Naive thymus-derived CD4-positive, alpha-beta T cell (primary cell): ENCODE data around the gene UBE2L6. TPM values are rescaled to one million over a fixed set of nuclear protein-coding genes. Genes with fewer than 3 reads are reported as not detected.

Source experiments
- ATAC-seq: fragments of 150-1000 bp; cut with Tn5 transposase; 2 replicates; pipeline ENCODE4 v1.10.0; 2021; ENCODE audit warnings: mild to moderate bottlenecking, moderate library complexity
- CTCF ChIA-PET: fragments of 350-600 bp; sonication (Branson Sonifier 250); formaldehyde crosslinking; loops from one replicate; lab custom pipeline; 2021; ENCODE audit warnings: antibody characterized with exemption; lab: Charles Lee
- POLR2A ChIA-PET: fragments of 350-600 bp; sonication (Branson Sonifier 250); formaldehyde crosslinking; loops from one replicate; lab custom pipeline; 2021; ENCODE audit warnings: antibody characterized with exemption, inconsistent platforms; lab: Charles Lee
- DNase-seq, 9 donors: peaks; one replicate each; pipeline versions ENCODE4 v3.0.0 to v3.0.0-alpha.2; 2020 to 2022; ENCODE audit warnings: mixed read lengths in 1 of 9
- H3K27ac ChIP-seq: one replicate; pipeline ENCODE4 v1.7.0; 2013; ENCODE audit warnings: mild to moderate bottlenecking, low read depth, low read length, moderate library complexity
- H3K27me3 ChIP-seq, 2 donors: one replicate each; pipeline ENCODE4 v1.7.0; 2013; ENCODE audit warnings: low read length in 2 of 2, mild to moderate bottlenecking in 2 of 2, moderate library complexity in 2 of 2; ENCODE audit not compliant: control insufficient read depth in 2 of 2, insufficient read depth in 2 of 2
- H3K36me3 ChIP-seq, 3 experiments: 1 replicate in 2 of 3; 2 replicates in 1 of 3; pipeline ENCODE4 v1.7.0; 2013; ENCODE audit warnings: low read length in 3 of 3, mild to moderate bottlenecking in 3 of 3, moderate library complexity in 1 of 3; ENCODE audit not compliant: insufficient read depth in 3 of 3, control insufficient read depth in 2 of 3
- H3K4me1 ChIP-seq, 2 donors: one replicate each; pipeline ENCODE4 v1.7.0; 2013; ENCODE audit warnings: low read length in 2 of 2, mild to moderate bottlenecking in 2 of 2, moderate library complexity in 1 of 2; ENCODE audit not compliant: control insufficient read depth in 2 of 2, insufficient read depth in 2 of 2
- H3K4me3 ChIP-seq: 2 replicates; pipeline ENCODE4 v1.7.0; 2013; ENCODE audit warnings: mild to moderate bottlenecking, low read length
- H3K9me3 ChIP-seq, 3 experiments: 1 replicate in 2 of 3; 2 replicates in 1 of 3; pipeline ENCODE4 v1.7.0; 2013; ENCODE audit warnings: low read length in 3 of 3; ENCODE audit not compliant: control insufficient read depth in 2 of 3
- H3K27ac Mint-ChIP-seq, 9 donors: one replicate each; pipeline ENCODE4 v1.8.0; 2020 to 2022; ENCODE audit warnings: mixed read lengths in 9 of 9, mild to moderate bottlenecking in 8 of 9, moderate library complexity in 5 of 9, inconsistent platforms in 2 of 9
- H3K27me3 Mint-ChIP-seq, 5 donors: one replicate each; pipeline ENCODE4 v1.8.0; 2021 to 2022; ENCODE audit warnings: mixed read lengths in 5 of 5, mild to moderate bottlenecking in 1 of 5
- H3K36me3 Mint-ChIP-seq, 5 donors: one replicate each; pipeline ENCODE4 v1.8.0; 2020 to 2022; ENCODE audit warnings: mixed read lengths in 5 of 5, mild to moderate bottlenecking in 3 of 5, inconsistent platforms in 1 of 5
- H3K4me1 Mint-ChIP-seq, 7 donors: one replicate each; pipeline ENCODE4 v1.8.0; 2020 to 2022; ENCODE audit warnings: mixed read lengths in 7 of 7, mild to moderate bottlenecking in 3 of 7, inconsistent platforms in 1 of 7
- H3K4me3 Mint-ChIP-seq, 10 donors: one replicate each; pipeline ENCODE4 v1.8.0; 2020 to 2022; ENCODE audit warnings: mild to moderate bottlenecking in 10 of 10, mixed read lengths in 10 of 10, moderate library complexity in 6 of 10, inconsistent platforms in 2 of 10
- H3K9me3 Mint-ChIP-seq, 11 donors: one replicate each; pipeline ENCODE4 v1.8.0; 2020 to 2022; ENCODE audit warnings: mixed read lengths in 11 of 11, mild to moderate bottlenecking in 4 of 11, inconsistent platforms in 1 of 11, moderate library complexity in 1 of 11
- intact Hi-C, 2 donors: fragments of 100-400 bp; cut with micrococcal nuclease; formaldehyde crosslinking; loops; one replicate each; pipeline ENCODE4 v1.15.1; 2023
- polyA plus RNA-seq, 2 donors: library from polyadenylated mRNA; unstranded; fragments of 300-500 nt; fragmentation: Illumina TruSeq; gene quantifications; one replicate each; pipeline ENCODE4 v1.2.3, GENCODE V29; 2021
- total RNA-seq, 6 experiments: library from RNA in 5 of 6; stranded (reverse) in 5 of 6; gene quantifications; 1 replicate in 5 of 6; 2 replicates in 1 of 6; pipeline ENCODE4 v1.2.3 and lab custom pipeline; 2021 to 2026

Gene UBE2L6
- total and polyA plus RNA-seq, 7 experiments from 2014 or later: 51.1 to 326 (median 73.9) TPM

- no peak overlapping the region for H3K27ac ChIP-seq
- no peak overlapping the region for H3K4me3 ChIP-seq
- Mint-ChIP-seq H3K27ac (no peak overlapping the region), H3K36me3 (no peaks in the 10 kb centered on the region), H3K4me3 (no peak overlapping the region), H3K27me3 (peaks cover 10 to 28% (median 17%) of the 10 kb centered on the region in 5 donors), H3K9me3 (peaks cover 0 to 2% (median 0%) of the 10 kb centered on the region in 11 donors), H3K4me1 (peaks cover 0 to 4% (median 0%) of the 10 kb centered on the region in 7 donors)
- intact Hi-C loops: no loop called here
- H3K9me3 ChIP-seq: no peaks in the 10 kb centered on the region
- DNase-seq (no peak), ATAC-seq (no peak)
- no peaks in the 10 kb centered on the region for H3K36me3 ChIP-seq
- ChIA-PET POLR2A (interaction anchor here (0.7 to 1.1 kb wide), 4 partner anchors 9 to 36 kb away, joined by 3 read pairs; no protein-coding TSS in a partner anchor), CTCF (interaction anchor here (0.6 kb wide), 1 partner anchor 22 kb away, joined by 5 read pairs; no protein-coding TSS in a partner anchor)
- no peaks in the 10 kb centered on the region for H3K27me3 ChIP-seq
- H3K4me1 ChIP-seq: no peaks in the 10 kb centered on the region
These were observed 37.0 kb upstream of the UBE2L6 start for GRCh38 chr11:57604296-57605027.

GRCh38 chr11:57601297-57601696, 33.8 kb upstream of the UBE2L6 start:
- intact Hi-C loops: no loop called here
- no peak overlapping the region for H3K27ac Mint-ChIP-seq
- peaks cover 0 to 1% (median 0%) of the 10 kb centered on the region in 11 donors for H3K9me3 Mint-ChIP-seq

DNA sequence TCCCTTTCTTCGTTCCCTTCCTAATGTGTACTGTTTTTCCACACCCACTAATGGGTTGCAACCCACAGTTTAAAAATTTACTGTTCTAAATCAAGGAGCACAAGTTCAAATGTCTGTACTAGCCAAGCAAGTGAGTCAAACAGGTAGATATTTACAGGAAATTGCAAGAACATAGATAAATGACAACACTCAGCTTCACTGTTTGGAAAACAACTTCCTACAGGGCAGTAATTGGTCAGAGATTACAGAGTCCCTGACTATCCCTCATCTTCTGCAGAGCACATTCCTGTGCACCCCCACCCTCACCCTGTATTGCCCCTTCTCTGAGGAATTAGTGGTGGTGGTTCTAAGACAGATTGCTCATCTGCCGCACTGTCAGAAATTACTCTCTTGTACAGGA, 31.9 kb upstream of the UBE2L6 start:
- H3K27me3 Mint-ChIP-seq: peaks cover 27 to 39% (median 34%) of the 10 kb centered on the region in 5 donors
- H3K27ac Mint-ChIP-seq: no peak overlapping the region
- intact Hi-C loops: no loop called here
- DNase-seq: no peak
- peaks cover 0 to 9% (median 0%) of the 10 kb centered on the region in 7 donors for H3K4me1 Mint-ChIP-seq
- no peaks in the 10 kb centered on the region for H3K9me3 ChIP-seq
- ATAC-seq: no peak
- H3K36me3 ChIP-seq: no peaks in the 10 kb centered on the region
- no peak overlapping the region for H3K4me3 Mint-ChIP-seq
- no peaks in the 10 kb centered on the region for H3K4me1 ChIP-seq
- H3K27ac ChIP-seq: no peak overlapping the region
- H3K9me3 Mint-ChIP-seq: peaks cover 0 to 1% (median 0%) of the 10 kb centered on the region in 11 donors
- CTCF ChIA-PET: no interaction called here
- no peaks in the 10 kb centered on the region for H3K27me3 ChIP-seq
- peaks cover 0 to 4% (median 0%) of the 10 kb centered on the region in 5 donors for H3K36me3 Mint-ChIP-seq
- POLR2A ChIA-PET: no interaction called here
- H3K4me3 ChIP-seq: no peak overlapping the region

More at GRCh38 chr11:57601297-57601696, 33.8 kb upstream of the UBE2L6 start:
- Histone ChIP-seq H3K9me3 (no peaks in the 10 kb centered on the region), H3K4me3 (no peak overlapping the region), H3K27ac (no peak overlapping the region), H3K27me3 (no peaks in the 10 kb centered on the region), H3K4me1 (no peaks in the 10 kb centered on the region), H3K36me3 (no peaks in the 10 kb centered on the region)
- Mint-ChIP-seq H3K4me3 (no peak overlapping the region), H3K36me3 (peaks cover 0 to 4% (median 0%) of the 10 kb centered on the region in 5 donors), H3K4me1 (peaks cover 0 to 9% (median 0%) of the 10 kb centered on the region in 7 donors), H3K27me3 (peaks cover 27 to 38% (median 35%) of the 10 kb centered on the region in 5 donors)
- POLR2A ChIA-PET: no interaction called here
- DNase-seq: no peak
- ATAC-seq: no peak
- CTCF ChIA-PET: interaction anchor here (0.7 kb wide), 1 partner anchor 61 kb away, joined by 5 read pairs; no protein-coding TSS in a partner anchor

- Histone ChIP-seq H3K4me1 (no peaks in the 10 kb centered on the region), H3K36me3 (no peaks in the 10 kb centered on the region), H3K4me3 (no peak overlapping the region), H3K9me3 (no peaks in the 10 kb centered on the region), H3K27ac (no peak overlapping the region), H3K27me3 (no peaks in the 10 kb centered on the region)
- DNase-seq (no peak), ATAC-seq (no peak)
- peaks cover 0 to 9% (median 0%) of the 10 kb centered on the region in 7 donors for H3K4me1 Mint-ChIP-seq
- POLR2A ChIA-PET: no interaction called here
- intact Hi-C loops: no loop called here
- peak overlapping the region in 1 of 10 donors; percentile 29 for H3K4me3 Mint-ChIP-seq
- CTCF ChIA-PET: no interaction called here
- peaks cover 0 to 1% (median 0%) of the 10 kb centered on the region in 11 donors for H3K9me3 Mint-ChIP-seq
- H3K36me3 Mint-ChIP-seq: peaks cover 0 to 4% (median 0%) of the 10 kb centered on the region in 5 donors
- no peak overlapping the region for H3K27ac Mint-ChIP-seq
- H3K27me3 Mint-ChIP-seq: peaks cover 27 to 45% (median 34%) of the 10 kb centered on the region in 5 donors
These were observed 31.3 kb upstream of the UBE2L6 start for GRCh38 chr11:57598831-57599155.

- DNase-seq (no peak), ATAC-seq (no peak)
- Histone ChIP-seq H3K36me3 (no peaks in the 10 kb centered on the region), H3K27ac (no peak overlapping the region), H3K27me3 (no peaks in the 10 kb centered on the region), H3K4me1 (no peaks in the 10 kb centered on the region), H3K4me3 (no peak overlapping the region), H3K9me3 (no peaks in the 10 kb centered on the region)
- peak overlapping the region in 1 of 9 donors; percentile 6 for H3K27ac Mint-ChIP-seq
- peaks cover 0 to 1% (median 0%) of the 10 kb centered on the region in 11 donors for H3K9me3 Mint-ChIP-seq
- ChIA-PET CTCF (no interaction called here), POLR2A (no interaction called here)
- H3K4me3 Mint-ChIP-seq: peak overlapping the region in 2 of 10 donors; percentile 29 to 35
- intact Hi-C loops: no loop called here
- peaks cover 0 to 9% (median 0%) of the 10 kb centered on the region in 7 donors for H3K4me1 Mint-ChIP-seq
- H3K36me3 Mint-ChIP-seq: peaks cover 0 to 4% (median 0%) of the 10 kb centered on the region in 5 donors
- H3K27me3 Mint-ChIP-seq: peaks cover 27 to 48% (median 34%) of the 10 kb centered on the region in 5 donors
These were observed 30.7 kb upstream of the UBE2L6 start for GRCh38 chr11:57597916-57598830.

GRCh38 chr11:57597461-57597915, 30.0 kb upstream of the UBE2L6 start, which contains the start of gene SERPING1:
TSS of gene SERPING1 (plus strand) at chr11:57597685. CDS start at chr11:57598271, 586 bp downstream.
- Mint-ChIP-seq H3K36me3 (peaks cover 0 to 4% (median 0%) of the 10 kb centered on the region in 5 donors), H3K4me1 (peaks cover 0 to 9% (median 0%) of the 10 kb centered on the region in 7 donors), H3K9me3 (peaks cover 0 to 1% (median 0%) of the 10 kb centered on the region in 11 donors), H3K27ac (peak within 1 kb of the TSS in 1 of 9 donors; percentile 6), H3K4me3 (peak within 1 kb of the TSS in 3 of 10 donors; percentile 18 to 35 (median 29)), H3K27me3 (peaks cover 30 to 53% (median 34%) of the 10 kb centered on the region in 5 donors)
- H3K4me1 ChIP-seq: no peaks in the 10 kb centered on the region
- no peaks in the 10 kb centered on the region for H3K9me3 ChIP-seq
- DNase-seq: no peak
- H3K36me3 ChIP-seq: no peaks in the 10 kb centered on the region
- ChIA-PET POLR2A (no interaction called here), CTCF (no interaction called here)
- H3K27ac ChIP-seq: no peak within 1 kb of the TSS
- intact Hi-C loops: no loop called here
- H3K27me3 ChIP-seq: no peaks in the 10 kb centered on the region
- no peak within 1 kb of the TSS for H3K4me3 ChIP-seq
- no peak for ATAC-seq
